CD1c-positive myeloid dendritic cell (primary cell): Measurements from ENCODE around the gene CUX1.
"Not testable (repeated sequence)": the region's sequence is repeated elsewhere in the genome, so short reads cannot be mapped to it uniquely, and the experiment has no call there.

Experiments
- DNase-seq: peaks from one replicate; pipeline ENCODE4 v3.0.0-alpha.2; 2016; ENCODE audit errors: extremely low spot score

The CUX1 gene

DNA sequence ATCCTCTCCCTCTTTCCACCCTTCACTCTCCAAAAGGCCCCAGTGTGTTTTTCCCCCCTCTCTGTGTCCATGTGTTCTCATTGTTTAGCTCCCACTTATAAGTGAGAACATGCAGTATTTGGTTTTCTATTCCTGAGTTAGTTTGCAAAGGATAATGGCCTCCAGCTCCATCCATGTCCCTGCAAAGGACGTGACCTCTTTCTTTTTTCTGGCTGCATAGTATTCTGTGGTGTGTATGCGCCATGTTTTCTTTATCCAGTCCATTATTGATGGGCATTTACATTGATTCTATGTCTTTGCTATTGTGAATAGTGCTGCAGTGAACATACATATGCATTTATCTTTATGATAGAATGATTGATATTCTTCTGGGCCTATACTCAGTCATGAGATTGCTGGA lies 31.9 kb downstream of the CUX1 start:
- DNase-seq = not testable (repeated sequence)

DNA sequence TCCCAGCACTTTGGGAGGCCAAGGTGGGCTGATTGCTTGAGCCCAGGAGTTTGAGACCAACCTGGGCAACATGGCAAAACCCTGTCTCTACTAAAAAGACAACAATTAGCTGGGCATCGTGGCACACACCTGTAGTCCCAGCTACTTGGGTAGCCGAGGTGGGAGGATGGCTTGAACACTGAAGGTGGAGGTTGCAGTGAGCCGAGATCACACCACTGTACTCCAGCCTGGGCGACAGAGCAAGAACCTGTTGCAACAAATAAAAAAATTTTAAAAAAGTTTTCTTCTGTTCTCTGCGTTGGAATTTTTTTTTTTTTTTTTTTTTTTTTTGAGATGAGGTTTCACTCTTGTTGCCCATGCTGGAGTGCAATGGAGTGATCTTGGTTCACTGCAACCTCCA lies 34.9 kb downstream of the CUX1 start:
- DNase-seq = not testable (repeated sequence)

DNA sequence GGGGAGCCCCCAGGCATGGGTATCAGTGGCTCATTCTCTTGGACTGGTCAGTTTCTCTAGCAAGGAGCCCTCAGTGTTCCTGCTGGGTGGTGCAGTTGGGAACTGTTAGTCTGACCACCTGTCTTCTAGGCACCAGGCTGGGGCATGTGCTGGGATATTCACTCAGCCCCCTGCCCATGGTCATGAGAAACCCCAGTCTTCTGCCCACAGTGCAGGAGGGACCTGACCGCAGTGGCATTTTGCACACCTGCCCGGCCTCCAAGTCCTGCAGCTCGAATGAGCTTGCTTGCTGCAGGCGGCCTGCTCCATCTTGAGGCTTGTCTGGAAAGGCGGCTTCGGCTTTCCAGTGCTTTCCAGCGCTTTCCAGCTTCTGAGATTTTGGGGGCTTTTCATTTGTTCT lies 36.3 kb downstream of the CUX1 start:
- DNase-seq = no peak

DNA sequence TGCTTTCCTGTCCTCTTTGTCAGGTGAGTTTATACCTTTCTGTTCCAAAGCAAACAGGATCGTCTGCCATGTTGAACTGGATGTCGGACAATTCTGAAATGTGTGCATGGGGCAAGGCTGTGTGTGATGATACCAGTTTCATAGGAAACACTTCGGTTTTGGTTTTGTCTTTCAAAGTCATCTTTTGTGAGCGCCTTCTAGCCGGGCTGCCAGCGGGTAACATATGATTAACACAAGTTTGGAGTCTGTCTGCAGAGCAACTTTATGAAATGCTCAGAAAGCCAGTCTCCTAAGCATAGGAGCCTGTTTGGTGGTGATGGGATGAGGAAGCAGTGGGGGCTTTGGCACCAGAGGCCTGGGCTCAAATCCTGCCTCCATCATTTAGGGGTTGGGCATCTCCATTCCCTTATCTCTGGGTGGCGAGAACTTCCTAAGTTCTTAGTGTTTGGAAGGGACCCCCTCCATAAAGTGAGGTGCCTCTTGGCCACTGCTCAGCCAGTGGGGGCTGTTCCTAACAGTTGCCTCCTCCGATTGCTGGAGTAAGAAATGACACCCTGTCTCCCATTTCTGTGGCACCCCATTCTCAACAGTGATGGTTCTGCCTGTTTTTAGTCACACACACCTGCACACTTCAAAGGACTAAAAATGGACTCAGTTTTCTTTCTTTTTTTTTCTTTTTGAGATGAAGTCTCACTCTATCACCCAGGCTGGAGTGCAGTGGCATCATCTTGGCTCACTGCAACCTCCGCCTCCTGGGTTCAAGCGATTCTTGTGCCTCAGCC lies 36.8 kb downstream of the CUX1 start:
- DNase-seq = no peak

DNA sequence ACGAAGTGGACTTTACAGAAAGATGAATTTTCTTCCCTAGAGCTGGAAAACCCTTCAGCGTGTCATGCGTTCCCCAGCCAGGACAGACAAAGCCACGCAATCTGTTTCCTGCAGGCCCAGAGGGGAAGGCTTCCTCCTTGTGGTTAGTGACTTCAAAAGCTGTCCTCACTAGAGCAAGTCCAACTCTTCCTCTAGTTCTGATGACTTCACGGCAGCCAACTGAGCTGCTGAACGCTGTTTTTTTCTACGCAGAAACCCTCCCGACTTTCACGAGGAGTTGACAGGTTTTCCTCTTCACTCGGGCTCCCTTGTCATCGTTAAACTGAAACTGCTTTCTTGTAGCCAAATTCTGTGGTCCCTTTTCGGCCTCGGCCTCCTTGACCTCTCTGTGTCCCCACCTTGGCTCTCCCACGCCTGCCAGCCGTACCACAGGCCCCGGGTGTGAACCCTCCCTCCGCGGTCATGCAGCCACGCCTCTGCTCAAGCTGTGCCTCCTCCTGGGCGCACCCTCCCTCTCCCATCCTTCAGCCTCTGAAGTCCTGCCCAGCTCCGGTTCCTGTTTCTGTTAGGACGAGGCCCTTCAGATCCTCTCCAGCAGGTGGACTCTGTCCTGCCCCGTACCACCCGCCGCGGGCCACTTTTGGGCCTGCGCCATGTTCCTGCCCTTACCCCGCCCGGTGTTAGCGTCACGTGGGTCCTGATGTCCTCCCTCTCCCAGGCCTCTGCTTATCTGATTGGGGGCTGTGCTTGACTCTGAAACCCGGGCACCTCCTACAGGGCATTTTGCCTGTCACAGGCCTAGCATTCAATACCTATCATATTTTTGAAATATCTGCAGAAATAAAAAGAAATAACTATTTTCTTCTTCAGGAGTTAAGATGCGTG lies 39.3 kb downstream of the CUX1 start:
- DNase-seq = peak; percentile 96

DNA sequence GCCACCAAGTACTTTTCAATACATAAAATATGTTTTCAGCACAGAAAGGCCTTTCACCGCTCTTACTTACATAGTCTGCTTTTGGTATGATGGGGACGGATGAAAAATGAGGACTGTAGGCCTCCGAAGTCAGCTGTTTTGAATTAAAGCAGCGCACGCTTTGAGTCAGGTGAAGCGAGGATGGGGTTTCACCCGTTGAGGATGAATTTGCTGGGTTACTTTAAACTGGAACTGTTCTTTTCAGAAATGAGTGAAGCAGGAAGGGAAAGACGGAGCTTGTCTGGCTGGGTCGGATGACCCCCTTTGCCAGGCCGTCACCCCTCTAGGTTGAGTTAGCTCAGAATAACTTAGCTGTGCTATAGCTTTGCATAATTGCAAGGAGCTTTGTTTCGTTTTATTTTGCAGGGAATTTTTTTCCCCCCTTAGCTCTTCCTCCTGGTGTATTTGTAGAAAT lies 40.0 kb downstream of the CUX1 start:
- peak; percentile 5 for DNase-seq

DNA sequence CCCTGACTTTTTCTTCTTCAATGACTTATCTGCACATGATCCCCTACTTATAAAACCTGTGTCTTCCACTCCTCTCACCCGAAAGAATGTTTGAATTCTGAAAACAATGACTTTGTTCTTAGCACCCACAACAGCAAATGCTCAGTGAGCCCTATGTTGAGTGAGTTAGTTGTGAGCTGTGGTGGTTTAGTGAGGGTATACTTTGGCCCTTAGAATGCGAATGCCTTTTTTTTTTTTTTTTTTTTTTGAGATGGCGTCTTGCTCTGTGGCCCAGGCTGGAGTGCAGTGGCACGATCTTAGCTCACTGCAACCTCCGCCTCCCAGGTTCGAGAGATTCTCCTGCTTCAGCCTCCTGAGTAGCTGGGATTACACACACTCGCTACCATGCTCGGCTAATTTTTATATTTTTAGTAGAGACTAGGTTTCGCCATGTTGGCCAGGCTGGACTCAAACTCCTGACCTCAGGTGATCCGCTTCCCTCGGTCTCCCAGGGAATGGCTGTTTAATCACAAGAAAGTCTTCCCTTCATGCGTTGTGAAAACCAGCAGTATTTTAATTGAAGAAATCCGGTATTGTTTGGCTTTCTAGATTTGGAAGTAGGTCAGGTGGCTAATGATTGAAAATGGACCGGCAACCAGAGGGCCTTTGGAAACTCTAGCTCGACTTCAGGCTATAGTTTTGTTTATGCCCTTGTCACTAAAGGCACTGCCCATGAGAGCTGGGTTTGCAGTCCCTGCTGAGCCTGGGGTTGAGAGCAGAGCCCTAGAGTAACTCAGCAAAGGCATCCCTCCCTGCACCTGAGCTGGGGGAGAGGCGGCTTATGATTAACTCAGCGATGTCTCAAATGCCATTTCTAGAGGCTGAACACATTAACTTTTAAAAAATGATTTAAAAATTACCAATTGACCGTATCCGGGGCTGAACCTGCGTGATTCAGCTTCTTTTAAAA lies 41.3 kb downstream of the CUX1 start:
- no peak for DNase-seq

DNA sequence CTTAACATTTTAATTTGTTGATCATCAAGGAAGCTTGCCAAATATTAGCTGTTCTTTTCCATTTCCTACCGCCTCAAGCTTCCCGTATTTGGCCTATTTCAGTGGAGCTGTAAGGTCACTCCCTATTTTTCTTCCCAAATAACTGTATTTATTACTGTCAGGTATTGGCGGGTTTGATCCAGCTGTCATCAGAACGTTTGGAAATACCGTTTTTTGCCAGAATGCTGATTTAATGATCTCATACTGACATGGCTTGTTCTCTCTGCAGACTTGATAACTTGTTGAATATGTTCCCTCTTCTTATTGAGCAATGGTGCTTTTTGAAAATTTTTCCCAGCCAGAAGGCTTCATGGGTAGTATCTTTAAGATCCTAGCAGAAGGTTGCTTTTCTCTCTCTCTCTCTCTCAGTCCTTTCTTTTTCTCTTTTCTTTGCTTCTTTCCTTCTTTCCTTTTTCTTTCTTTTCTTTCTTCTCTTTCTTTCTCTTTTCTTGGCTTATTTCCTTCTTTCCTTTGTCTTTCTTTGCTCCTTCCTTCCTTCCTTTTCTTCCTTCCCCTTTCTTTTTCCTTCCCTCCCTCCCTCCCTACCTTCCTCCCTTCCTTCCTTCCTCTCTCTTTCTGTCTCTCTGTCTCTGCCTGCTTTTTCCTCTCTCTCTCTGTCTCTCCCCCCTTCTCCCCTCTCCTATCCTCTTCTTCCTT lies 42.1 kb downstream of the CUX1 start:
- DNase-seq = peak; percentile 25

DNA sequence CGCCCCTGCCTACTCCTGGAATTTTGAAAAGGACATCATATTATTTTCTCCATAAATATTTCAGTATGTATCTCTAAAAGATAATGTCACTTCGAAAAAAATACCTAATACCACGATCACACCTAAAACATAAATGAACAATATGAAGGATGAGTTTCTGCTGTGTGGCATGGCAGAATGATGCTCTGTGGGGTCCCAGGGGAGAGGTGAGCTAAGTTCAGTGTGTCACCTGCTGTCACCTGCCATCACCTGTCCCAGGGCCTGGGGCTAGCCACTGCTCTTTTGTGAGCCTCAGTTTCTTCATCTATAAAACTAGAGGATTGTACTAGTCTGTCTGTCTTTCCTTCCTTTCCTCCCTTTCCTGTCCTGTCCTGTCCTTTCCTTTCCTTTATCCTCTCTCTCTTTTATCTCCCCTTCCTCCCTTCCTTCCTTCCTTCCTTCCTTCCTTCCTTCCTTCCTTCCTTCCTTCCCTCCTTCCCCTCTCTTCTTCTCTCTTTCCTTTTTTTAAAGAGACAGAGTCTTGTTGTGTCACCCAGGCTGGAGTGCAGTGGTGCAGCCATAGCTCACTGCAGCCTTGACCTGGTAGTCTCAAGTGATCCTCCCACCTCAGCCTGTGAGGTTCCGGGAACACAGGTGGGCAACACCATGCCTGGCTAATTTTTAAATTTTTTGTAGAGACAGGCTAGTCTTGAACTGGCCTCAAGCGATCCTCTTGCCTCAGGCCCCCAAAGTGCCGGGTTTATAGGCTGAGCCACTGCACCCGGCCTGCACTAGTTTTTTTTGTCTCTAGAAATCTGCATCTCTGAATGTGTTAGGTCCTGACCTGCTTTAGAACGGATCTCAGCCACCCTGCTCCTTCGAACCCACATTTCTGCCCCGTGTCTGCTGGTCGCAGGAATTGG lies 43.1 kb downstream of the CUX1 start:
- DNase-seq = no peak

DNA sequence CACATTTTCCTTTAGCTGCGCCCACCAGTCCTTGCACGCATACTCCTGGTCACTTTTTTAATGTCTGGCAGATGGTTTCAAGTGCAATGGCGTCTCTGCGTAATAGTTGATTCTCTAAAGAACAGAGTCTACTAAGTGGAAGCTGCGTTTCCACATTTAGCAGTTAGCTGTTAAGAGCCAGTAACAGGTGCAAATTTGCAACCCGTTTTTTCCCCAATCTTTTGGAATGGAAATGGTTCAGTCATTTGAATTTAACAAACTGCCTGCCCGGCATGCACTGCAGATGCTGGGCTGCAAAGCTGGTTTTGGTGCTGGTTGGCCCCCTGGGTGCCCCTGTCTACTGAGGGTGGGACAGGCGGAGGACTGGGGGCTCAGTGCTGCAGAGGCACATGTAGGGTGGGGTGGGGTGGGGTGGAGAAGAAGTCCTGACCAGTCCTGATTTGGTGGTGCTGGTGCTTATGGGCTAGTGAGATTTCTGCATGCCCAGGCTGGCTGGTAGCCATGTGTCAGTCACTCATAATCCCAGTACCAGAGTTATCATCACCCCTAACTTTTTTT lies 43.9 kb downstream of the CUX1 start:
- DNase-seq = no peak

DNA sequence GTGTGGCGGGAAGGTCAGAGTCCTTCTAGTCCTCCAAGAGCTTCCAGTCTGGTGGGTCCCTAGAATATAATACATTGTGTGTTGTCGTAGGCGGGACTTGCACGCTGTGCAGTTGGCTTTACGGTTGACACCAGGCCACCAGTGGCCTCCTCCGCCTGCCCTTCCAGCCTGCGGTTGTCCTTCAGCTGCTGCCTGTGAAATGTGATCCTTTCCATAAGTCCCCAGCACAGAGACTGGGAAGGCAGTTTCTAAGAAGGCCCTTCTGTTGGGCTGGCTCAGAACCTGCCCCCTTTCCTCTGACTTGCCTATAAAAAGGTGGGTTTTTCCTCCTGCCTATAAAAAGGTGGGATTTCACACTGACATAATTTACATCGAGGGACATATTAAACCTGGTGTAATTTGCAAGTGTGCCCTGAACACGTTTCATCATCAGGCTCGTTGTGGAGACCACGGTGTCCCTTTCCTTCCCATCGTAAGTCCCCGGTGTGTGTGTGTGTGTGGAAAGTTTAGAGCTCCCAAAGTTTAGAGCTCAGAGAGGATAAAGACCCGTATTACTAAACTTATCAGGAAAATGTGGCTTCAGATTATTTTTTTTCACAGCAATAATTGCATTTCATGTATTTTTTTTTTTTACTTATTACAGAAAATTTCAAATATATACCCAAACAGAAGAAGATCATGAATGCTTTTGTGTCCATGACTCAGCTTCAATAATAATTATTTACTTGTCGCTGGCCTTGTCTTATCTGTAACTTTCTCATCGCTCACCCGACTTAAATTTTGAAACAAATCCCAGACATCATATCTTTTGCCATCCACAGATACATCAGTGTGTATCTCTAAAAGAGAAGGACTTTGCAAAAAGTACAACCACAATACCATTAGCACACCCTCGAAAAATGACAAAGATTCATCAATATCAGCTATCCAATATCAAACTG lies 45.1 kb downstream of the CUX1 start:
- no peak for DNase-seq

DNA sequence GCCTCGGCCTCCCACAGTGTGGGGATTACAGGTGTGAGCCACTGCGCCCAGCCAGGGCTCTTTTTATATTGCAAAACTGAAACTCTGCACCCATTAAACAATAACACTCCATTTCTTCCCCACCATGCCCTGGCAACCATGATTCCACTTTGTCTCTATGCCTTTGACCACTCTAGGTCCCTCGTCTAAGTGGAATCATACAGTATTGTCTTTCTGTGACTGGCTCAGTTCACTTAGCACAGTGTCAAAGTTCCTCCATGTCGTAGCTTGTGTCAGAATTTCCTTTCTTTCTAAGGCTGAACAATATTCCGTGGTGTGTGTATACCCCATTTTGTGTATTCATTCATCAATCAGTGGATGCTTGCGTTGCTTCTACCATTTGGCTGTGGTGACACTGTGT lies 46.2 kb downstream of the CUX1 start:
- no peak for DNase-seq

DNA sequence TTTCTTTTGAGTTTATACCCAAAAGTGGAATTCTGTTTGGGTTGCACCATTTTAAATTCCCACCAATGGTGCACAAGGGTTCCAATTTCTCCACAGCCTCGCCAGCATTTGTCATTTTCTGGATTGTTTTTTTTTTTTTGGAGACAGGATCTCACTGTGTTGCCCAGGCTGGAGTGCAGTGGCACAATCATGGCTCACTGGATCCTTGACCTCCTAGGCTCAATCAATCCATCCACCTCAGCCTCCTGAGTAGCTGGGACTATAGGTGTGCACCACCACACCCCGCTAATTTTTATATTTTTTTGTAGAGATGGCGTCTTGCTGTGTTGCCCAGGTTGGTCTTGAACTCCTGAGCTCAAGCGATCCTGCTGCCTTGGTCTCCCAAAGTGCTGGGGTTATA lies 46.6 kb downstream of the CUX1 start:
- DNase-seq = no peak

DNA sequence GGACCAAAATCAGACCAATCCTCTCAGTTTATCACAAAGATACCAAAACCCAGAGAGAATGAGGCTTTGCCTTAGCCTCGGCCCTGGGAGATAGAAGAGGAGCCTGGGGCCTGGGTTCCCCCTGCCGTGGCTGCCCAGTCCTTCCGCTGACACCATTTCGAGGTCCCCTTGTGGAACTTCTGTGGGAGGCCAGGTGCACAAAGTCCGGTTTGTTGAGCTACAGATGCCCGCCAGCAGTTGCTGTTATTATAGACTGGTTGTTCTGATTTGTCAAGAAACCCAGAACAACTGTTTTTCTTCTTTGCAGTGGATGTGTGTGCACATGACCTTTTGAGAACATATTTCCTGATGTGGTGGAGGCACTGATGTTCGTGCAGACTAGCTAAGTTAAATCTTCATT lies 47.6 kb downstream of the CUX1 start:
- DNase-seq = no peak

DNA sequence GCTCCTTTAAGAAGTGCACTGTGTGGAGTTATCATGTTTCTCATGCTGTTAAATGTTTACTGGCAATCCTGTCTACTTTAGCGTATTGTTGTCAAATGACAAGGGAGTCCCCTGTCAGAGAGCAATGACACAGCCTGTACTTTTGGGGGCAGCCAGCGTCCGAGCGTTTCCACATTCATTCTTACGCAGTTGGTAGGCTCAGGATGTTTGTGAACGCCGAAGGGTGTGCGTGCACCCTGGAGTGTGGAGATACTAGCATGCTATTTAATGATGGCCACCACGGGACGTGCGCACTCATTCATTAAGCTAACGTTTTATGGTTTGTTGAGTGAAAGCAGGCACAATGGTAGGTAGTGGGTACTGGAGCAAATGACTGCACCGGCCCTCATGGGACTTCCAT lies 48.0 kb downstream of the CUX1 start:
- DNase-seq = no peak

DNA sequence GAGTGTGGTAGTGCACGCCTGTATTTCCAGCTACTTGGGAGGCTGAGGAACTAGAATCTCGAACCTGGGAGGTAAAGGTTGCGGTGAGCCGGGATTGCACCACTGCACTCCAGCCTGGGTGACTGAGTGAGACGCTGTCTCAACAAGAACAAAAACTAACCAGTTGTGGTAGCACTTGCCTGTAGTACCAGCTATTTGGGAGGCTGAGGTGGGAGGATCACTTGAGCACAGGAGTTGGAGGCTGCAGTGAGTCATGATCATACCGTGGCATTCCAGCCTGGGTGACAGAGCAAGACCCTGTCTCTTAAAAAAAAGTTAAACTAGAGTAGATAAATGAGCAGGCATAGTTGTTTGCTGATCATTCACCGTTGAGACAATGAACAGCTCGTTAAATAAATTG lies 48.9 kb downstream of the CUX1 start:
- no peak for DNase-seq

DNA sequence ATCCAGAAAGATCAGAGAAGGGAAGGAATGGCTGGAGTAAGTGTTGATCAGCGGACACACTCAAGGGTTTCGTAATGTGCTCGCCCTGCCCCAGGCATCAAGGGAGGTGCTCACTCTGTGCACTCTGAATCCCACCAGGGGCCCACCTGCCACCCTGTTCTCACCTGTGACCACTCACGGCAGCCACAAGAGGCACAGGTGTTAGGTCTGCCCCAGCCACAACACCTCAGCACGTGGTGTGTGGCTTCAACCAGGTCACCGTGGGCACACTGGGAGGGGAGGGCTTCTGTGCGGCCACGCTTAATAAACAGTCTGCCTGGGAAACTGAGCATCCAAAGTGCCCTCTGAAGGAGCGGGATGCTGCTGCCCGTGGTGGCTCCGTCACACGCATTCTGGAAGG lies 49.8 kb downstream of the CUX1 start:
- no peak for DNase-seq

DNA sequence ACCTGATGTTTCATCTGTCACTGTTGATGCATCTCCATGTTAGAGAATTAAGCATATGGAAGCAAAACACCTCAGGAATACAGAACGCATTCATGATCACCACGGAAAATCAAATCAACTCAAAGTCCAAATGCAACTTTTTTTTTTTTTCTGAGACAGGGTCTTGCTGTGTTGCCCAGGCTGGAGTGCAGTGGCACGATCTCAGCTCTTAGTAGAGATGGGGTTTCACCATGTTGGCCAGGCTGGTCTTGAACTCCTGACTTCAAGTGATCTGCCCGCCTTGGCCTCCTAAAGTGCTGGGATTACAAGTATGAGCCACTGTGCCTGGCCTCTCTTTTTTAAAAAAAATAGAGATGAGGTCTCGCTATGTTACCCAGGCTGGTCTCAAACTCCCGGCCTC lies 50.3 kb downstream of the CUX1 start:
- not testable (repeated sequence) for DNase-seq
